IMR-90 (cell line): ENCODE results near the gene PHPT1.

Experiments
- MAFK ChIP-seq: IDR thresholded peaks from 2 replicates; pipeline ENCODE4 v1.6.1; 2012; ENCODE audit warnings: low read depth, low read length, improper control_type of control experiment
- MXI1 ChIP-seq: IDR thresholded peaks from 2 replicates; pipeline ENCODE4 v1.6.1; 2012; ENCODE audit warnings: low read depth, mild to moderate bottlenecking, low read length, moderate library complexity, borderline replicate concordance
- POLR2A ChIP-seq: IDR thresholded peaks from 2 replicates; pipeline ENCODE4 v1.6.1; 2012; ENCODE audit warnings: mild to moderate bottlenecking, low read depth, low read length
- RAD21 ChIP-seq: IDR thresholded peaks from 2 replicates; pipeline ENCODE4 v1.6.1; 2012; ENCODE audit warnings: low read length, improper control_type of control experiment
- RCOR1 ChIP-seq: IDR thresholded peaks from 2 replicates; pipeline ENCODE4 v1.6.1; 2012; ENCODE audit warnings: mild to moderate bottlenecking, low read length, improper control_type of control experiment; ENCODE audit not compliant: insufficient replicate concordance
- TF ChIP-seq, protein P1 (sequence below): conservative IDR thresholded peaks from 2 replicates; pipeline ENCODE4 v1.5.1; 2012; ENCODE audit warnings: mild to moderate bottlenecking, low read depth, low read length, improper control_type of control experiment
- TF ChIP-seq, protein P2 (sequence below): fragments of 150-350 bp; IDR thresholded peaks from 2 replicates; pipeline ENCODE4 v1.6.1; 2017; ENCODE audit warnings: mild to moderate bottlenecking, antibody characterized with exemption, low read length, low read depth

DNA sequence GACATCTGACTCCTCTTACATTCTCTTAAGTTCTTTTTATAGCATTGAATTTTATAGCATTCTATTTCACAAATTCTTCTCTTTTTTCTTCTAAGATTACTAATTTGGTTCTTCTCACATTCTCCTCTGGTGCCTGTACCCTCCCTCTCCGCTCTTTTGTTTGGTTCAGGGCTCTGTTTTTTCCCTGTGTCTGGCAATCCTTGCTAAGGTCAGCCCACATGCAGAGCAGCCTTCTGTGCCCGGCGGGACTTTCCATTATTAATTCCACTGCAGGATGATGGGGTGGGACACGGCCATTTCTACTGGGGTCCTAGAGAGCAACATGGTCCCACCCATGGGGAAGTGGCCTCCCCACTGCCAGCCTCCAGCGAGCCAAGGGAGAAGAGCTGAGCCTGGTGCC lies 27.3 kb downstream of the PHPT1 start:
- no peak for TF ChIP-seq MAFK
- TF ChIP-seq, protein P1, sequence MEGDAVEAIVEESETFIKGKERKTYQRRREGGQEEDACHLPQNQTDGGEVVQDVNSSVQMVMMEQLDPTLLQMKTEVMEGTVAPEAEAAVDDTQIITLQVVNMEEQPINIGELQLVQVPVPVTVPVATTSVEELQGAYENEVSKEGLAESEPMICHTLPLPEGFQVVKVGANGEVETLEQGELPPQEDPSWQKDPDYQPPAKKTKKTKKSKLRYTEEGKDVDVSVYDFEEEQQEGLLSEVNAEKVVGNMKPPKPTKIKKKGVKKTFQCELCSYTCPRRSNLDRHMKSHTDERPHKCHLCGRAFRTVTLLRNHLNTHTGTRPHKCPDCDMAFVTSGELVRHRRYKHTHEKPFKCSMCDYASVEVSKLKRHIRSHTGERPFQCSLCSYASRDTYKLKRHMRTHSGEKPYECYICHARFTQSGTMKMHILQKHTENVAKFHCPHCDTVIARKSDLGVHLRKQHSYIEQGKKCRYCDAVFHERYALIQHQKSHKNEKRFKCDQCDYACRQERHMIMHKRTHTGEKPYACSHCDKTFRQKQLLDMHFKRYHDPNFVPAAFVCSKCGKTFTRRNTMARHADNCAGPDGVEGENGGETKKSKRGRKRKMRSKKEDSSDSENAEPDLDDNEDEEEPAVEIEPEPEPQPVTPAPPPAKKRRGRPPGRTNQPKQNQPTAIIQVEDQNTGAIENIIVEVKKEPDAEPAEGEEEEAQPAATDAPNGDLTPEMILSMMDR: no peak
- no peak for TF ChIP-seq POLR2A
- no peak for TF ChIP-seq RAD21
- no peak for TF ChIP-seq RCOR1
- no peak for TF ChIP-seq MXI1
- TF ChIP-seq, protein P2, sequence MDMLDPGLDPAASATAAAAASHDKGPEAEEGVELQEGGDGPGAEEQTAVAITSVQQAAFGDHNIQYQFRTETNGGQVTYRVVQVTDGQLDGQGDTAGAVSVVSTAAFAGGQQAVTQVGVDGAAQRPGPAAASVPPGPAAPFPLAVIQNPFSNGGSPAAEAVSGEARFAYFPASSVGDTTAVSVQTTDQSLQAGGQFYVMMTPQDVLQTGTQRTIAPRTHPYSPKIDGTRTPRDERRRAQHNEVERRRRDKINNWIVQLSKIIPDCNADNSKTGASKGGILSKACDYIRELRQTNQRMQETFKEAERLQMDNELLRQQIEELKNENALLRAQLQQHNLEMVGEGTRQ: no peak
